ENCODE results near the gene CDC20. TPM values are rescaled to one million over a fixed set of nuclear protein-coding genes. Genes with fewer than 3 reads are reported as not detected.

Gene CDC20
- total and polyA plus RNA-seq, 2 of the 4 experiments (the other 2 are of a cell fraction): 103 to 107 TPM

DNA sequence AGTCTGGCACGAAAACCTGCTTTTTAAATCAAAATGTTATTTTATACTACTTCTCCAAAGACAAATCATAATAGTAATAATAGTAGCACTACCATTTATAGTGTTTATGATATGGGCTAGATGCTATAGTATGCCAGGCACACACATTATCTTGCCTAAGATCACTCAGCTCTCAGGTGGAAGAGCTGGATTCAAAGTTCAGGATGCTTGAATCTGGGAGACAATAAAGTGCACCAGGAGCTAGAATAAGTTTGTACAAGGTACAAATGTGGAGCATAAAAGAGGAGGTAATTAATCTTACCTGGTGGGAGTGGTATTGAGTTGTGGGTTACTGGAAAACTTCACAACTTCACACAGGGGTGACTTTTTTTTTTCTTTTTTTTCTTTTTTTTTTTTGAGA, 19.1 kb downstream of the CDC20 start:
- peaks cover 9% of the 10 kb centered on the region; the same call in 1 of the 2 replicates for H3K4me1 ChIP-seq (ENCODE audit: control insufficient read depth, insufficient read depth, low read length)
- no peak overlapping the region for H4K8ac ChIP-seq (ENCODE audit: low read depth in 2 of 2, low read length in 2 of 2)
- H3K79me1 ChIP-seq (ENCODE audit: low read depth in 1 of 2, low read length in 2 of 2): peaks cover 12 to 56% of the 10 kb centered on the region in 2 experiments
- no peak overlapping the region for H2BK5ac ChIP-seq (ENCODE audit: low read depth, low read length, poor library complexity, severe bottlenecking)
- H3K4me3 ChIP-seq (ENCODE audit: insufficient read depth, low read depth, low read length): no peak overlapping the region
- no peak overlapping the region for H2AK9ac ChIP-seq (replicated peaks; ENCODE audit: low read depth, low read length, poor library complexity)
- H4K5ac ChIP-seq (ENCODE audit: low read depth, low read length): no peak overlapping the region
- no peak overlapping the region; the same call in 1 of the 2 replicates for H2BK20ac ChIP-seq (ENCODE audit: low read depth, low read length)
- H2BK15ac ChIP-seq (ENCODE audit: low read depth, low read length): no peak overlapping the region
- dilution Hi-C loops (cut with HindIII; ENCODE audit: low sequenced_read_pairs, unreplicated experiment): no loop called here
- ChIA-PET CTCF (no interaction called here), POLR2A (ENCODE audit: unreplicated experiment) (no interaction called here)
- no peak overlapping the region for H3K4ac ChIP-seq (ENCODE audit: low read depth, low read length)
- peaks cover 12% of the 10 kb centered on the region for H3K9me1 ChIP-seq (ENCODE audit: insufficient read depth, low read length)
- no peak overlapping the region for H3K4me2 ChIP-seq (ENCODE audit: low read depth, low read length)
- H2AK5ac ChIP-seq (ENCODE audit: low read depth, low read length): no peak overlapping the region
- H3K9me3 ChIP-seq (ENCODE audit: control insufficient read depth, insufficient read depth, low read length): no peaks in the 10 kb centered on the region
- no CpG with 5 or more reads among the region's 1 CpG for WGBS, 2 experiments (ENCODE audit: extremely low coverage in 2 of 2, insufficient read length in 1 of 2)
- no TSS peak for BruUV-seq (replicated peaks)
- H4K91ac ChIP-seq (ENCODE audit: insufficient read depth, low read depth, low read length): no peak overlapping the region
- TF ChIP-seq, protein P1, sequence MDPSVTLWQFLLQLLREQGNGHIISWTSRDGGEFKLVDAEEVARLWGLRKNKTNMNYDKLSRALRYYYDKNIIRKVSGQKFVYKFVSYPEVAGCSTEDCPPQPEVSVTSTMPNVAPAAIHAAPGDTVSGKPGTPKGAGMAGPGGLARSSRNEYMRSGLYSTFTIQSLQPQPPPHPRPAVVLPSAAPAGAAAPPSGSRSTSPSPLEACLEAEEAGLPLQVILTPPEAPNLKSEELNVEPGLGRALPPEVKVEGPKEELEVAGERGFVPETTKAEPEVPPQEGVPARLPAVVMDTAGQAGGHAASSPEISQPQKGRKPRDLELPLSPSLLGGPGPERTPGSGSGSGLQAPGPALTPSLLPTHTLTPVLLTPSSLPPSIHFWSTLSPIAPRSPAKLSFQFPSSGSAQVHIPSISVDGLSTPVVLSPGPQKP (IDR thresholded peaks at IDR 0.05; ENCODE audit: borderline replicate concordance, low read depth, low read length): no peak
- TF ChIP-seq RCOR1 (IDR thresholded peaks at IDR 0.05; ENCODE audit: insufficient replicate concordance, low read length) (no peak), MXI1 (IDR thresholded peaks at IDR 0.05; ENCODE audit: borderline replicate concordance, low read depth, low read length) (no peak), RFX5 (IDR thresholded peaks at IDR 0.05; ENCODE audit: low read depth, low read length) (no peak), CHD1 (IDR thresholded peaks at IDR 0.05; ENCODE audit: low read depth, low read length) (no peak), POLR2A (IDR thresholded peaks at IDR 0.05; ENCODE audit: low read depth, low read length) (no peak), BHLHE40 (IDR thresholded peaks at IDR 0.05; ENCODE audit: low read depth, low read length) (no peak), CEBPB (IDR thresholded peaks at IDR 0.05; ENCODE audit: low read depth, low read length) (no peak), FOS (IDR thresholded peaks at IDR 0.05; ENCODE audit: low read depth, low read length) (no peak), MAZ (IDR thresholded peaks at IDR 0.05; ENCODE audit: borderline replicate concordance, low read depth, low read length) (no peak), SMC3 (IDR thresholded peaks at IDR 0.05; ENCODE audit: low read depth, low read length) (no peak), MAFK (IDR thresholded peaks at IDR 0.05; ENCODE audit: low read depth, low read length) (no peak), RAD21 (IDR thresholded peaks at IDR 0.05; ENCODE audit: low read length) (no peak), NFE2L2 (IDR thresholded peaks at IDR 0.05; ENCODE audit: low read depth, low read length) (no peak)
- TF ChIP-seq, protein P2, sequence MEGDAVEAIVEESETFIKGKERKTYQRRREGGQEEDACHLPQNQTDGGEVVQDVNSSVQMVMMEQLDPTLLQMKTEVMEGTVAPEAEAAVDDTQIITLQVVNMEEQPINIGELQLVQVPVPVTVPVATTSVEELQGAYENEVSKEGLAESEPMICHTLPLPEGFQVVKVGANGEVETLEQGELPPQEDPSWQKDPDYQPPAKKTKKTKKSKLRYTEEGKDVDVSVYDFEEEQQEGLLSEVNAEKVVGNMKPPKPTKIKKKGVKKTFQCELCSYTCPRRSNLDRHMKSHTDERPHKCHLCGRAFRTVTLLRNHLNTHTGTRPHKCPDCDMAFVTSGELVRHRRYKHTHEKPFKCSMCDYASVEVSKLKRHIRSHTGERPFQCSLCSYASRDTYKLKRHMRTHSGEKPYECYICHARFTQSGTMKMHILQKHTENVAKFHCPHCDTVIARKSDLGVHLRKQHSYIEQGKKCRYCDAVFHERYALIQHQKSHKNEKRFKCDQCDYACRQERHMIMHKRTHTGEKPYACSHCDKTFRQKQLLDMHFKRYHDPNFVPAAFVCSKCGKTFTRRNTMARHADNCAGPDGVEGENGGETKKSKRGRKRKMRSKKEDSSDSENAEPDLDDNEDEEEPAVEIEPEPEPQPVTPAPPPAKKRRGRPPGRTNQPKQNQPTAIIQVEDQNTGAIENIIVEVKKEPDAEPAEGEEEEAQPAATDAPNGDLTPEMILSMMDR (conservative IDR thresholded peaks at IDR 0.05; ENCODE audit: low read depth, low read length): no peak
- TF ChIP-seq, protein P3, sequence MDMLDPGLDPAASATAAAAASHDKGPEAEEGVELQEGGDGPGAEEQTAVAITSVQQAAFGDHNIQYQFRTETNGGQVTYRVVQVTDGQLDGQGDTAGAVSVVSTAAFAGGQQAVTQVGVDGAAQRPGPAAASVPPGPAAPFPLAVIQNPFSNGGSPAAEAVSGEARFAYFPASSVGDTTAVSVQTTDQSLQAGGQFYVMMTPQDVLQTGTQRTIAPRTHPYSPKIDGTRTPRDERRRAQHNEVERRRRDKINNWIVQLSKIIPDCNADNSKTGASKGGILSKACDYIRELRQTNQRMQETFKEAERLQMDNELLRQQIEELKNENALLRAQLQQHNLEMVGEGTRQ (IDR thresholded peaks at IDR 0.05; ENCODE audit: low read depth, low read length): no peak
- no peak overlapping the region for H3K14ac ChIP-seq (replicated peaks; ENCODE audit: low read depth, low read length)
- H3K18ac ChIP-seq (ENCODE audit: low read depth, low read length): no peak overlapping the region
- H4K20me1 ChIP-seq (ENCODE audit: insufficient read depth, low read length): 0 out of 2 replicates have a peak, but pooled peaks cover 4% of the 10 kb centered on the region
- DNase-seq (no peak), ATAC-seq (ENCODE audit: low read depth) (no peak)
- no peak overlapping the region for H3K9ac ChIP-seq (ENCODE audit: low read depth, low read length)
- no peak overlapping the region for H3K27ac ChIP-seq (ENCODE audit: insufficient read depth, low read length)
- no peak overlapping the region for H2BK120ac ChIP-seq (ENCODE audit: low read depth, low read length)
- peaks cover 21% of the 10 kb centered on the region for H3K36me3 ChIP-seq (ENCODE audit: control insufficient read depth, insufficient read depth, low read length)
- in situ Hi-C loops (cut with MboI; ENCODE audit: low sequenced_read_pairs): no loop called here
- no peak overlapping the region for H3K56ac ChIP-seq (ENCODE audit: extremely low read depth, insufficient read depth, low read length)
- intact Hi-C loops (cut with micrococcal nuclease): no loop called here
- H2AFZ ChIP-seq (replicated peaks; ENCODE audit: low read length, poor library complexity): no peak overlapping the region
- no peaks in the 10 kb centered on the region for H3K27me3 ChIP-seq (ENCODE audit: control insufficient read depth, insufficient read depth, low read length)
- no peak overlapping the region for H3K23ac ChIP-seq (ENCODE audit: low read depth, low read length)

Measured in IMR-90 (cell line).